GM21717 (cell line): ENCODE results near the gene HOXD9.

Experiments used
- ATAC-seq: cut with Tn5 transposase; IDR thresholded peaks from one replicate; pipeline ENCODE4 v1.9.1; 2021; ENCODE audit warnings: mild to moderate bottlenecking, moderate library complexity; ENCODE audit not compliant: unreplicated experiment

Gene HOXD9

DNA sequence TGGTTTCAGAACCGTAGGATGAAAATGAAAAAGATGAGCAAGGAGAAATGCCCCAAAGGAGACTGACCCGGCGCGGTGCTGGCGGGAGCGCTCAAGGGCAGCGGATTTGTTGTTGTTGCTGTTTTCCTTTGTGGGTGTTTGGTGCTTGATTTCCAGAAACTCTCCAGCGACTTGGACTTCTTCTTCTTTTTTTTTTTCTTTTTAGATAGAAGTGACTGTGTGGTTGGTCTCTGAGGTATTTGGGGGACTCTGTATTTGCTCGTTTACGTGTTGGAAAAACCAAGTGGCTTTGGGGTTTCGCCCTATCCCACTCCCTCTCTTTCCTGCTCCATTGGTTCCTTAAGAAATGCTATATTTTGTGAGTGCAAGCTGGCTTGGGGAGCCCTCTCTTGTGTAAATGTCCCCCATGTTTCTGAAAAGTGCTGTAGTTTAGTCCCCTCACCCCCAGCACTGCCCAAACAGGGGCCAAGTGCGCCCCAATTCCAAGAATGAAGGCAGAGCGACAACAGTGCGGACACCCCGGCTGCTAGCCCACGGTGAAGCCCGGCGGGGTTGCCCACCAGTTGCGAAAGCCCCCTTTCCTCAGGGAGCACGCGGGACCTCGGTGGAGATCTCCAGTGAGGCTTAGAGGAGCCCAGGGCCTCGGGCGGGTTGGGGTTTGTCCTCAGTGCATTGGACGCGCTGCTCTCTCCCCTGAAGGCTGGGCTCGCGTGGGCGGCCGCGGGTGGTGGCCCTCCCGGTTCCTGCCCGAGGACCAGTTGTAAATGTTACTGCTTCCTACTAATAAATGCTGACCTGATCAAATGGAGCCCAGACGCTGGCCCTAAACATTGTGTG is 1.8 kb downstream of the HOXD9 start:
- no peak for ATAC-seq

GRCh38 chr2:176124947-176125771 is 2.6 kb downstream of the HOXD9 start:
- ATAC-seq, result no peak

GRCh38 chr2:176125772-176126054 is 3.2 kb downstream of the HOXD9 start:
- ATAC-seq, result no peak

DNA sequence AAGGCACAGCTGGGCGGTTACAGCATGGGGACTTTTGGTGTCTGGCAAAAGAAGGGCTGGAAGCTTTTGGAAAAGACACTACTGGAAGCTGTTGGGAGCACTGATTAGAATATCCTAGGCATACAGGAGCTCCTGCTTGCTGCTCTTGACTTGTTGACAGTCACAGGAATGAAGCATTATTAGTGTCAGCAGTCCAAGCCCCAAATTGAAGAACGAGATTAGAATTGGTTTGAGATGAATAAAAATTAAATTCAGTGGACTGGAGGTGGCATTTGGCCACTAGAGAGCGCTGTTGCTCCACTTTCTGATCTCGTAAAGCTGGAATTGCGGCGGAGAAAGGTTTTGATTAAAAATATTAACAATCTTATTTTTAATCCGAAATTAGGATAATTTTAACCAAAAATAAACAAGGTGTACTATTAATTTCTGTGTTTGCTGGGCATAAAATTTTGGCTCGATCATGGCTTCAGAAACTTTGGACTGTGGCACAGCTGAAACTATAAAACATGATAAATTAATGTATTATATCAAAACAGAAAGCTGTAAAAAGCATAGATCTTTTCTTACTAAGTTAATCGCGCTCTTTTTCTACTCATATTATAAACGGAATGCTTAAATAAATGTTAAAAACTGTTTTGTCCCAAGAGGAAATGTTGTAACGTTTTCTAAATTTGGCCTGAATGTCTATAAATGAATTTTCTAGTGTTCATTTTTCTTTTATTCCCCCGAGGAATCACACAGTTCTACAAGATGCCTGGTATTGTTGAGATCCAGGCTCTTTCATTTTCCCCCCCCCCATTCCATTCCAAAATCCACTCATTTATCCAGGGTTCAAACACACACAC is 4.6 kb downstream of the HOXD9 start:
- no peak for ATAC-seq

DNA sequence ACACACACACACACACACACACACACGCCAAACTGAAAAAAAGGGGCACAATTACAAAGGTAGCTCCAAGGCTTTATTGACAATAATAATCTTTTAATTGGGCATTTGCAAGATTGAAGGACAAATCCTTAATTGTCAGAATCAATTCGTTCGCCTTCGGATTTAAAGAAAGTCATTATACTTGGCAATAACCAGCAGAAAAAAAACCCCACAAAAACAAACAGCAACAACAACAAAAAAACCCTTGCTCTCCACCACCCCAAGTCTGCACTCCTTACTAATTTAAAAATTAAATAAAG is 5.2 kb downstream of the HOXD9 start:
- ATAC-seq, result no peak

- no peak for ATAC-seq
These were observed 5.9 kb downstream of the HOXD9 start for GRCh38 chr2:176128172-176128981.

- ATAC-seq, result no peak
These were observed 6.7 kb downstream of the HOXD9 start, which contains the start of gene HOXD8 for GRCh38 chr2:176128982-176129796. HOXD8 (plus strand) TSS chr2:176129705; CDS start chr2:176130367, 662 bp downstream.

DNA sequence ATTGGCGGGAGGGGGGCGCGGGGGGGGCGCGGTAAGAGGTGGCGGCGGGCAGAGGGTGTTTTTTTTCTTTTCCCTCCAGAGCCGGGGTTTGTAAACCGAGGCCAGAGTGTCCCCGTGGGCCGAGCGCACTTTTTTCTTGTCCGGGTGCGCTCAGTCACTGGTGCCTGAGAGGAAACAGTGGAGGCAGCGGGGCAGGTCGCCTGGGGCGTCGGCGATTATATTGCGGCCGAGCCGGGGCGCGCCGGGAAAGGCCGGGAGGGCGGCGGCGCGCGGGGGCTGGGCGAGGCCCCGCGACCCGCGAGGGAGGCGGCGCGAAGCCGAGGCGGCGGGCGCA is 7.3 kb downstream of the HOXD9 start:
- ATAC-seq, result no peak

GRCh38 chr2:176130147-176130956 is 7.8 kb downstream of the HOXD9 start:
- ATAC-seq, result no peak

- ATAC-seq, result no peak
These were observed 8.7 kb downstream of the HOXD9 start for GRCh38 chr2:176130957-176131847.

DNA sequence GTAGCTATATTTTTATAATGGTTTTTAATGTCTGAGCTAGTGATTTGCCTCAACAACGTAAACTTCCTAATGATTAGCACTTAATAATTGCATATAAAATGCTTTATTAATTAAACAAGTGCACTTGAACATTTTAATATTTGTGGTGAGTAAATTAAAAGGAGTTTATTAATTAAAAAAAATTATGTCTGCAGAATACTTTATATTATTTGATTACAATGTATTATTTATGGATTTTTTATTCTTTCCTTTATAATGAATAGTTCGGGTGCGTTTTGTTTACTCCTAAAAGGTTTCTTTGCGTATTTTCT is 9.3 kb downstream of the HOXD9 start:
- ATAC-seq, result no peak

- ATAC-seq, result no peak
These were observed 10.0 kb downstream of the HOXD9 start for GRCh38 chr2:176132205-176133171.

- ATAC-seq, result no peak
These were observed 10.9 kb downstream of the HOXD9 start for GRCh38 chr2:176133389-176133788.

DNA sequence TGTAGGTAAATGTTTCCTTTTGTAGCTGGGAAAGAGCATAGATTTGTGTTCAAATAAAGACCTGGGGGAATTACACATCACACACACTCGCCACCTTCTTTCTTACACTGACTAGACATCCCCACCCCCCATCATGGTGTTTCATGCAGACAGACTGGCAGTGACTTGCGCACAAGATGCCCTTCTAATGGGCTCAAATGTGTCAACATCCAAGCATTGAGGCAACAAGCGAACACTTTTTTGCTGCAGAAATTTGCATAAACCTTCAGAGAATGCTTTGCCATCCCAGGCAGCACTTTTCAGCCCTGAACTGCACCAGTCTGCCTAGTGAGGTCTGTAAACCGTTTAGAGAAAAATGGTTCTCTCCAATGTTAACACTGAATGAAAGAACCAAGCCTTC is 11.5 kb downstream of the HOXD9 start:
- ATAC-seq, result no peak

DNA sequence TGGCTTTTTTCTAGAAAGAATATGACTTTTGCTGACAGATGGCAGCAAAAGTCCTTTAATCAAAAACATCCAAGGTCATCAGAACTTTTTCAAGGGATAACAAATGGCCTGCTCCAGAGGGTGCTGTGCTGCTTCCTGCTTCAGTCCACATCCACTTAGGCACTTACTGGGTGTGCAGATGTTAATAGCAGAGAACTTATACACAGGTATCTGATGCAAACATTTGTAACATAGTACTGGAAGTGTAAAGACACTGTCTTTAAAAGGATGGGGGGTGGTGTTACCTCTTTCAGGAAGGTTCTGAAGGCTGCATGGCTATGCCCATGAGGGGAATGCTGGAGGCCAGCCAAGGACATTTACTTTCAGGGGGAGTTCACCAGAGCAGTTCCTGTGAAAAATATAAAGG is 12.5 kb downstream of the HOXD9 start:
- ATAC-seq, result no peak

DNA sequence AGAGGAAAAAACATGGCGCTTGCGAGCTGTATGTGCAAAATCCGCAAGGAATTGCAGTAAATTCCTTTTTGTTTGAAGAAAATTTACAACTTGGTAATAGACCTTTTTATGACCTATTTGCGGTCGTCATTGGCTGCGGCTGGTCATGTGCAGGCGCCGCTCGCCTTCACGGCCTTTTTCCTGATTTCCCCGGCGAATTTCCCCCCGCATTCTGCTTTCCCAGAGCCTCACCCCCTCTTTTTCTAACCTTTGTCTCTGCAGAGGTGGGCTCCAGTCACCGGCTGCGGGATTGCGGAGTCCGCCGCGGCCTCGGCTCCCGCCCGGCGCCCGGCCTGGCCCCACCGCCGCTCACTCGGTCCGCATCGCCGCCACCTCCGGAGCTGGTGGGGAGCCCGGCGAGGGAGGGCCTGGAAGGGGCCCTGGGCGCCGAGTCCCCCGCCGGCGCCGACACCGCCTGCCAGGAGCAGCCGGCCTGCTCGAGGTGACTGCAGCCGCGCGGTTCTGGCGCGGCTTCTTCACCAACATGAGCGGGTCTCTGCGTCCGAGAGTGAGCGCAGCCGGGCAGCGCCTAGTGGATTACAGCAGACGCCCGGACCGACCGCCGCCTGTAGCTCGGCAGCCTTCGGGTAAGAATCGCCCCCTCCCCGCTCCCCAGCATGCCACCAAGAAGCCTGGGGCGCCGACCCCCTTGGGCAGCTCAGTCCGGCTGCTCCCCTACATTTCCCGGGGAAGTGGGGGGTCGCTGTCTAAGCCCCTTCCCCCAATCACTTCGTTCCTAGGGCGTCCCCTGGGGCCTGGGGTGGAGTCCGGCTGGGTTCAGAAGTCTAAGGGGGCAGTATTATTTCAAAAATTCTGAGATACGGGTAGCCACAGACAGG is 14.1 kb downstream of the HOXD9 start:
- ATAC-seq, result no peak
